ENCODE measurements around the gene TMED10.

- no peak for TF ChIP-seq POLR2A (IDR thresholded peaks at IDR 0.05)
- TF ChIP-seq POLR2AphosphoS5 (IDR thresholded peaks at IDR 0.05): no peak
These were observed 33.9 kb downstream of the TMED10 start for GRCh38 chr14:75142494-75142893.
